GM19238 (cell line): Measurements from ENCODE around the gene ZNF282.
A peak's percentile ranks its signal among the peaks of the same experiment; 100 is the strongest.

Source experiments
- DNase-seq: peaks from one replicate; pipeline ENCODE4 v3.0.0; 2011; ENCODE audit warnings: low spot score; ENCODE audit not compliant: insufficient read length

ZNF282 gene

GRCh38 chr7:149195180-149196150 is at the start of gene ZNF282:
Gene ZNF282 (plus strand): TSS chr7:149195546. CDS start chr7:149195590, 44 bp downstream.
- peak; percentile 93 for DNase-seq

- DNase-seq, result peak; percentile 91
Measured at GRCh38 chr7:149147072-149147751, 48.1 kb upstream of the ZNF282 start, which contains the start of gene ZNF398. Gene ZNF398 (plus strand): TSS chr7:149147453. CDS start chr7:149147743, 290 bp downstream.

- peak; percentile 57 for DNase-seq
Measured at GRCh38 chr7:149147752-149148653, 47.3 kb upstream of the ZNF282 start.

GRCh38 chr7:149150981-149151380 is 44.4 kb upstream of the ZNF282 start:
- no peak for DNase-seq

- no peak for DNase-seq
Measured at GRCh38 chr7:149153346-149153745, 42.0 kb upstream of the ZNF282 start.

- no peak for DNase-seq
Measured at GRCh38 chr7:149154056-149154455, 41.3 kb upstream of the ZNF282 start.

- no peak for DNase-seq
Measured at GRCh38 chr7:149156898-149157297, 38.4 kb upstream of the ZNF282 start.

GRCh38 chr7:149161241-149161848 is 34.0 kb upstream of the ZNF282 start:
- no peak for DNase-seq

- DNase-seq, result no peak
Measured at GRCh38 chr7:149166142-149166541, 29.2 kb upstream of the ZNF282 start.

GRCh38 chr7:149166630-149167352 is 28.6 kb upstream of the ZNF282 start:
- DNase-seq, result no peak

GRCh38 chr7:149171892-149172533 is 23.3 kb upstream of the ZNF282 start:
- no peak for DNase-seq

GRCh38 chr7:149172534-149172920 is 22.8 kb upstream of the ZNF282 start:
- DNase-seq, result no peak

- DNase-seq, result no peak
Measured at GRCh38 chr7:149175150-149175549, 20.2 kb upstream of the ZNF282 start.

- DNase-seq, result no peak
Measured at GRCh38 chr7:149179241-149179640, 16.1 kb upstream of the ZNF282 start.

GRCh38 chr7:149180722-149181449 is 14.5 kb upstream of the ZNF282 start:
- no peak for DNase-seq

- no peak for DNase-seq
Measured at GRCh38 chr7:149181450-149181790, 13.9 kb upstream of the ZNF282 start.

GRCh38 chr7:149184274-149184673 is 11.1 kb upstream of the ZNF282 start:
- DNase-seq, result no peak

GRCh38 chr7:149188213-149188612 is 7.1 kb upstream of the ZNF282 start:
- no peak for DNase-seq

- no peak for DNase-seq
Measured at GRCh38 chr7:149188637-149189259, 6.6 kb upstream of the ZNF282 start.
